RWPE2 (cell line): ENCODE measurements around the gene RALGAPA2.

Experiments
- ATAC-seq: fragments of 200-7000 bp; cut with Tn5 transposase; 3 replicates; pipeline ENCODE4 v1.9.1; 2021; ENCODE audit warnings: low read depth
- DNase-seq: peaks from one replicate; pipeline ENCODE4 v3.0.0-alpha.2; 2020; ENCODE audit warnings: low spot score
- H3K27ac ChIP-seq: fragments of 450-650 bp; 2 replicates; pipeline ENCODE4 v1.5.1; 2017; ENCODE audit warnings: mild to moderate bottlenecking; ENCODE audit not compliant: poor library complexity, severe bottlenecking
- H3K27me3 ChIP-seq: fragments of 250-450 bp; sonication (Bioruptor Pico); 2 replicates; pipeline ENCODE4 v1.5.1; 2021; ENCODE audit warnings: mild to moderate bottlenecking, moderate library complexity; ENCODE audit not compliant: insufficient read depth, poor library complexity, severe bottlenecking
- H3K36me3 ChIP-seq: fragments of 250-450 bp; sonication (Bioruptor Pico); 2 replicates; pipeline ENCODE4 v1.5.1; 2020; ENCODE audit warnings: low read depth, mild to moderate bottlenecking, moderate library complexity
- H3K4me1 ChIP-seq: fragments of 250-450 bp; sonication (Bioruptor Pico); 2 replicates; pipeline ENCODE4 v1.5.1; 2021; ENCODE audit warnings: mild to moderate bottlenecking, moderate library complexity; ENCODE audit not compliant: insufficient read depth, poor library complexity, severe bottlenecking
- H3K4me3 ChIP-seq: fragments of 250-450 bp; sonication (Bioruptor Pico); 2 replicates; pipeline ENCODE4 v1.5.1; 2021; ENCODE audit warnings: mild to moderate bottlenecking, moderate library complexity; ENCODE audit not compliant: severe bottlenecking
- H3K9me3 ChIP-seq: fragments of 250-450 bp; sonication (Bioruptor Pico); 2 replicates; pipeline ENCODE4 v1.5.1; 2021; ENCODE audit warnings: mild to moderate bottlenecking, moderate library complexity; ENCODE audit not compliant: severe bottlenecking
- CTCF ChIP-seq: fragments of 450-650 bp; IDR thresholded peaks from one replicate; pipeline ENCODE4 v1.5.1; 2017; ENCODE audit warnings: mild to moderate bottlenecking, moderate library complexity; ENCODE audit not compliant: poor library complexity, severe bottlenecking

Gene RALGAPA2

GRCh38 chr20:20554951-20555350 is 157.5 kb downstream of the RALGAPA2 start:
- no peak for TF ChIP-seq CTCF
- no peak for DNase-seq
- no peak overlapping the region for H3K4me3 ChIP-seq
- no peaks in the 10 kb centered on the region for H3K36me3 ChIP-seq
- H3K4me1 ChIP-seq = peaks cover 23% of the 10 kb centered on the region
- H3K27me3 ChIP-seq = no peaks in the 10 kb centered on the region
- no peaks in the 10 kb centered on the region for H3K9me3 ChIP-seq
- no peak for ATAC-seq
- no peak overlapping the region for H3K27ac ChIP-seq

GRCh38 chr20:20553541-20553940 is 158.9 kb downstream of the RALGAPA2 start:
- Histone ChIP-seq H3K27ac (no peak overlapping the region), H3K9me3 (no peaks in the 10 kb centered on the region), H3K27me3 (no peaks in the 10 kb centered on the region), H3K36me3 (no peaks in the 10 kb centered on the region), H3K4me3 (no peak overlapping the region), H3K4me1 (peaks cover 33% of the 10 kb centered on the region)
- DNase-seq = no peak
- no peak for ATAC-seq
- no peak for TF ChIP-seq CTCF

- Histone ChIP-seq H3K27me3 (no peaks in the 10 kb centered on the region), H3K9me3 (no peaks in the 10 kb centered on the region), H3K36me3 (no peaks in the 10 kb centered on the region), H3K4me1 (peaks cover 45% of the 10 kb centered on the region), H3K27ac (peak overlapping the region; percentile 97), H3K4me3 (no peak overlapping the region)
- TF ChIP-seq CTCF = no peak
- no peak for ATAC-seq
- DNase-seq = no peak
Measured at GRCh38 chr20:20552076-20552475, 160.4 kb downstream of the RALGAPA2 start.

- H3K36me3 ChIP-seq = no peaks in the 10 kb centered on the region
- ATAC-seq = no peak
- H3K4me1 ChIP-seq = peaks cover 48% of the 10 kb centered on the region
- no peaks in the 10 kb centered on the region for H3K9me3 ChIP-seq
- no peak overlapping the region for H3K4me3 ChIP-seq
- no peak for DNase-seq
- peak overlapping the region; percentile 97 for H3K27ac ChIP-seq
- no peak for TF ChIP-seq CTCF
- H3K27me3 ChIP-seq = no peaks in the 10 kb centered on the region
Measured at GRCh38 chr20:20551409-20551808, 161.0 kb downstream of the RALGAPA2 start.

- H3K36me3 ChIP-seq = no peaks in the 10 kb centered on the region
- H3K27me3 ChIP-seq = no peaks in the 10 kb centered on the region
- no peaks in the 10 kb centered on the region for H3K9me3 ChIP-seq
- no peak for DNase-seq
- no peak for TF ChIP-seq CTCF
- H3K27ac ChIP-seq = peak overlapping the region; percentile 97
- ATAC-seq = peak; percentile 78
- H3K4me3 ChIP-seq = no peak overlapping the region
- H3K4me1 ChIP-seq = peaks cover 48% of the 10 kb centered on the region
Measured at GRCh38 chr20:20549704-20550103, 162.7 kb downstream of the RALGAPA2 start.
